K562 (cell line): Measurements from ENCODE around the gene MS4A4E. TPM values are rescaled to one million over a fixed set of nuclear protein-coding genes. Genes with fewer than 3 reads are reported as not detected.

Experiments used
- ATAC-seq: fragments of 200-7000 bp; cut with Tn5 transposase; 3 replicates; pipeline ENCODE4 v1.9.1; 2020; ENCODE audit warnings: moderate library complexity
- BruUV-seq: library from RNA; stranded (reverse); fragments of 400-500 nt; replicated peaks from 2 replicates; lab custom pipeline; 2021; lab: Mats Ljungman, UMichigan
- CTCF ChIA-PET: fragments of 300-600 bp; formaldehyde crosslinking; extraction: SDS; loops from one replicate; lab custom pipeline; 2021; ENCODE audit warnings: low intra/inter-chr PET ratio; lab: Yijun Ruan, JAX
- POLR2A ChIA-PET: fragments of 300-600, 350-650 bp; sonication (Branson Sonifier 250); formaldehyde crosslinking; extraction: SDS; loops from one replicate; lab custom pipeline; 2021; ENCODE audit warnings: antibody characterized with exemption, inconsistent platforms; lab: Yijun Ruan, JAX
- DNase-seq, 4 experiments: peaks; one replicate each; pipeline versions ENCODE4 v3.0.0 to v3.0.0-alpha.2; 2011 to 2018; ENCODE audit warnings: low spot score in 3 of 4, mixed read lengths in 3 of 4; ENCODE audit errors: extremely low read depth in 1 of 4
- FAIRE-seq: peaks from 2 replicates; lab custom pipeline; 2011; peaks lifted over from hg19 to GRCh38; lab: Jason Lieb, UNC
- H2AFZ ChIP-seq: 2 replicates; pipeline ENCODE4 v1.6.0; 2011; ENCODE audit warnings: low read depth, low read length, control low read depth, inconsistent platforms
- H3K27ac ChIP-seq: fragments of 200-600 bp; 3 replicates; pipeline ENCODE4 v1.8.0; 2011; ENCODE audit warnings: low read depth, mild to moderate bottlenecking, control low read depth, inconsistent platforms, low read length, moderate library complexity, mixed read lengths; ENCODE audit errors: extremely low read depth
- H3K27me3 ChIP-seq, 2 experiments: fragments of 300-600 bp in 1 of 2; 2 replicates in 1 of 2; 3 replicates in 1 of 2; pipeline versions ENCODE4 v1.6.0 to v1.8.0; 2011; ENCODE audit warnings: inconsistent platforms in 2 of 2, low read length in 2 of 2, mild to moderate bottlenecking in 1 of 2, mixed read lengths in 1 of 2, moderate library complexity in 1 of 2; ENCODE audit not compliant: control insufficient read depth in 2 of 2, insufficient read depth in 2 of 2
- H3K36me3 ChIP-seq: fragments of 300-600 bp; 3 replicates; pipeline ENCODE4 v1.8.0; 2011; ENCODE audit warnings: mild to moderate bottlenecking, low read length, inconsistent platforms; ENCODE audit not compliant: control insufficient read depth, insufficient read depth
- H3K4me1 ChIP-seq, 2 experiments: fragments of 200-600 bp in 1 of 2; replicated peaks in 1 of 2; 2 replicates in 1 of 2; 3 replicates in 1 of 2; pipeline versions ENCODE4 v1.5.1 to v1.8.0; 2011; ENCODE audit warnings: inconsistent platforms in 2 of 2, low read length in 2 of 2, mild to moderate bottlenecking in 1 of 2, mixed read lengths in 1 of 2, moderate library complexity in 1 of 2; ENCODE audit not compliant: control insufficient read depth in 2 of 2, insufficient read depth in 2 of 2
- H3K4me2 ChIP-seq: 2 replicates; pipeline ENCODE4 v1.6.1; 2011; ENCODE audit warnings: low read length, control low read depth, inconsistent platforms, mixed read lengths; ENCODE audit not compliant: insufficient read depth
- H3K4me3 ChIP-seq: fragments of 200-600 bp; sonication (generic), shearing (Covaris generic); 2 replicates; pipeline ENCODE4 v1.5.1; 2016; ENCODE audit warnings: control low read depth, inconsistent platforms
- H3K79me2 ChIP-seq: fragments of 200-600 bp; 3 replicates; pipeline ENCODE4 v1.8.0; 2011; ENCODE audit warnings: low read length, inconsistent platforms; ENCODE audit not compliant: control insufficient read depth, insufficient read depth
- H3K9ac ChIP-seq, 2 experiments: 2 replicates each; pipeline versions ENCODE4 v1.6.0 to v1.6.1; 2011; ENCODE audit warnings: low read depth in 2 of 2, low read length in 2 of 2, control low read depth in 1 of 2, inconsistent platforms in 1 of 2, mild to moderate bottlenecking in 1 of 2, mixed read lengths in 1 of 2; ENCODE audit not compliant: insufficient read depth in 1 of 2
- H3K9me1 ChIP-seq: one replicate; pipeline ENCODE4 v1.6.0; 2011; ENCODE audit warnings: inconsistent platforms, mild to moderate bottlenecking, low read length, moderate library complexity; ENCODE audit not compliant: control insufficient read depth, insufficient read depth
- H3K9me3 ChIP-seq: replicated peaks from 2 replicates; pipeline ENCODE4 v1.5.1; 2011; ENCODE audit warnings: low read depth, low read length, inconsistent platforms; ENCODE audit not compliant: control insufficient read depth, insufficient read depth
- H4K20me1 ChIP-seq: replicated peaks from 2 replicates; pipeline ENCODE4 v1.6.1; 2011; ENCODE audit warnings: low read length, inconsistent platforms, mixed read lengths; ENCODE audit not compliant: control insufficient read depth, insufficient read depth
- BDP1 ChIP-seq: IDR thresholded peaks from 3 replicates; pipeline ENCODE4 v1.6.1; 2011; ENCODE audit not compliant: insufficient read length, insufficient read depth
- BRCA1 ChIP-seq, 2 experiments: fragments of 450-650 bp in 1 of 2; sonication (generic) in 1 of 2; formaldehyde crosslinking in 1 of 2; IDR thresholded peaks; 2 replicates each; pipeline versions ENCODE4 v1.5.0 to v1.6.1; 2017 to 2020; ENCODE audit warnings: mild to moderate bottlenecking in 1 of 2, missing genetic modification reagents in 1 of 2
- CXXC5 ChIP-seq: fragments of 250-450 bp; sonication (Bioruptor Pico); IDR thresholded peaks from 2 replicates; pipeline ENCODE4 v1.8.0; 2022; ENCODE audit warnings: inconsistent platforms, mild to moderate bottlenecking, moderate library complexity
- DPF2 ChIP-seq: fragments of 450-650 bp; IDR thresholded peaks from 2 replicates; pipeline ENCODE4 v1.6.1; 2016
- NCOA2 ChIP-seq, 2 experiments: fragments of 450-650 bp; IDR thresholded peaks; 2 replicates each; pipeline ENCODE4 v1.6.1; 2018; ENCODE audit warnings: mild to moderate bottlenecking in 2 of 2, moderate library complexity in 1 of 2; ENCODE audit not compliant: partially characterized antibody in 2 of 2
- NFE2 ChIP-seq: IDR thresholded peaks from 2 replicates; pipeline ENCODE4 v1.6.1; 2014; ENCODE audit warnings: antibody characterized with exemption, low read depth
- NFRKB ChIP-seq: fragments of 450-650 bp; IDR thresholded peaks from 2 replicates; pipeline ENCODE4 v1.6.1; 2016; ENCODE audit warnings: low read depth
- PPARD ChIP-seq: fragments of 250-450 bp; sonication (Bioruptor Pico); IDR thresholded peaks from 2 replicates; pipeline ENCODE4 v1.8.0; 2022; ENCODE audit warnings: inconsistent platforms, mild to moderate bottlenecking, moderate library complexity
- SOX6 ChIP-seq: fragments of 450-650 bp; IDR thresholded peaks from 2 replicates; pipeline ENCODE4 v1.6.1; 2014; ENCODE audit warnings: mild to moderate bottlenecking
- ZNF124 ChIP-seq: sonication (generic); formaldehyde crosslinking; IDR thresholded peaks from 2 replicates; pipeline ENCODE4 v1.8.1; 2022; ENCODE audit warnings: missing genetic modification reagents
- WGBS: fragments of 100-300 bp; shearing (Covaris generic); methylation state at CpG from one replicate; pipeline ENCODE4 v1.1.6; 2016; ENCODE audit warnings: low coverage, mixed read lengths; ENCODE audit not compliant: insufficient coverage; ENCODE audit errors: missing lambda C conversion rate; 5-methylcytosine and 5-hydroxymethylcytosine counted together
- in situ Hi-C: fragments of 300-500 bp; cut with MboI; formaldehyde crosslinking; loops from 4 replicates; pipeline ENCODE4 v1.15.0; 2018; ENCODE audit warnings: inconsistent platforms, mixed read lengths
- intact Hi-C: fragments of 100-400 bp; cut with micrococcal nuclease; formaldehyde crosslinking; loops from 2 replicates; pipeline ENCODE4 v1.14.2; 2022
- polyA plus RNA-seq, 8 experiments: library from polyadenylated mRNA; depleted of rRNA in 4 of 8; stranded (reverse) in 5 of 8; unstranded in 3 of 8; fragments of >200 nt; fragmentation: Nextera tagmentation in 2 of 8; fragmentation: Illumina TruSeq in 1 of 8; extraction: Ambion mirVana in 2 of 8; extraction: Trizol in 1 of 8; gene quantifications; 2 replicates each; pipeline versions ENCODE4 v1.2.1 to v1.2.3, GENCODE V29; 2011 to 2014; ENCODE audit warnings: inconsistent platforms in 1 of 8, missing spikeins in 1 of 8
- total RNA-seq, 7 experiments: library from RNA; depleted of rRNA in 6 of 7; stranded (reverse); fragments of >200 nt in 6 of 7; fragmentation: Illumina TruSeq in 2 of 7; extraction: Trizol in 2 of 7; gene quantifications; 2 replicates each; pipeline versions ENCODE4 v1.2.1 to v1.2.3, GENCODE V29; 2011 to 2021; ENCODE audit warnings: low replicate concordance in 1 of 7
- TF ChIP-seq, protein P1 (sequence below), 2 experiments: fragments of 450-650 bp in 1 of 2; IDR thresholded peaks; 2 replicates each; pipeline ENCODE4 v1.6.1; 2011 to 2017; ENCODE audit warnings: low read depth in 2 of 2, antibody characterized with exemption in 1 of 2, borderline replicate concordance in 1 of 2, low read length in 1 of 2, mild to moderate bottlenecking in 1 of 2, mixed read lengths in 1 of 2; ENCODE audit not compliant: control insufficient read depth in 1 of 2

Gene MS4A4E
- total and polyA plus RNA-seq, 9 of the 15 experiments (the other 6 are each of a cell fraction or from before 2014, with no cell fraction given): 0.11 to 0.81 (median 0.36) TPM; not detected in 2

- peaks cover 13% of the 10 kb centered on the region for H3K9me3 ChIP-seq
- WGBS: 8% methylated on average over 4 of the region's 4 CpGs
- H4K20me1 ChIP-seq: no peaks in the 10 kb centered on the region
- no peaks in the 10 kb centered on the region for H3K27me3 ChIP-seq
- intact Hi-C loops (loop anchor here (5.0 to 10.0 kb wide), 2 partner anchors 41 to 131 kb away; no protein-coding TSS in a partner anchor), in situ Hi-C loops (no loop called here)
- peak overlapping the region; percentile 39 for H3K4me2 ChIP-seq
- H3K4me3 ChIP-seq: no peak overlapping the region
- H2AFZ ChIP-seq: peak overlapping the region; percentile 87
- POLR2A ChIA-PET: interaction anchor here (1.4 kb wide), 1 partner anchor 15 kb away, joined by 4 read pairs; no protein-coding TSS in a partner anchor
- H3K4me1 ChIP-seq: peaks cover 3 to 27% of the 10 kb centered on the region in 2 experiments; a peak in 3 of 5 replicates
- peak; percentile 73 for FAIRE-seq
- peak overlapping the region in 1 of 2 experiments; percentile 44; a peak in 2 of 4 replicates for H3K9ac ChIP-seq
- no peaks in the 10 kb centered on the region; the same call in 2 of the 3 replicates for H3K36me3 ChIP-seq
- BruUV-seq: no TSS peak
- peak in 2 of 4 experiments; percentile 13 to 46 for DNase-seq
- ATAC-seq: peak; percentile 57
- no peaks in the 10 kb centered on the region for H3K9me1 ChIP-seq
- CTCF ChIA-PET: no interaction called here
- peak overlapping the region; percentile 70 for H3K27ac ChIP-seq
- H3K79me2 ChIP-seq: no peaks in the 10 kb centered on the region
- TF ChIP-seq NFE2 (peak; percentile 26; the same call in 1 of the 2 replicates), SOX6 (peak; percentile 76), DPF2 (peak; percentile 33; the same call in 1 of the 2 replicates), CXXC5 (CRISPR knock-in tag) (peak; percentile 34; the same call in 1 of the 2 replicates), ZNF124 (CRISPR knock-in tag) (no peak), NFRKB (0 out of 2 replicates have a peak, but pooled peaks have one; percentile 46), PPARD (no peak), BRCA1 (IDR thresholded peaks at IDR 0.05) (no peak), BRCA1 (CRISPR knock-in tag; IDR thresholded peaks at IDR 0.05) (no peak), BDP1 (no peak), NCOA2 (IDR thresholded peaks at IDR 0.05; ENCODE audit: partially characterized antibody in 2 of 2) (no peak)
- TF ChIP-seq, protein P1, sequence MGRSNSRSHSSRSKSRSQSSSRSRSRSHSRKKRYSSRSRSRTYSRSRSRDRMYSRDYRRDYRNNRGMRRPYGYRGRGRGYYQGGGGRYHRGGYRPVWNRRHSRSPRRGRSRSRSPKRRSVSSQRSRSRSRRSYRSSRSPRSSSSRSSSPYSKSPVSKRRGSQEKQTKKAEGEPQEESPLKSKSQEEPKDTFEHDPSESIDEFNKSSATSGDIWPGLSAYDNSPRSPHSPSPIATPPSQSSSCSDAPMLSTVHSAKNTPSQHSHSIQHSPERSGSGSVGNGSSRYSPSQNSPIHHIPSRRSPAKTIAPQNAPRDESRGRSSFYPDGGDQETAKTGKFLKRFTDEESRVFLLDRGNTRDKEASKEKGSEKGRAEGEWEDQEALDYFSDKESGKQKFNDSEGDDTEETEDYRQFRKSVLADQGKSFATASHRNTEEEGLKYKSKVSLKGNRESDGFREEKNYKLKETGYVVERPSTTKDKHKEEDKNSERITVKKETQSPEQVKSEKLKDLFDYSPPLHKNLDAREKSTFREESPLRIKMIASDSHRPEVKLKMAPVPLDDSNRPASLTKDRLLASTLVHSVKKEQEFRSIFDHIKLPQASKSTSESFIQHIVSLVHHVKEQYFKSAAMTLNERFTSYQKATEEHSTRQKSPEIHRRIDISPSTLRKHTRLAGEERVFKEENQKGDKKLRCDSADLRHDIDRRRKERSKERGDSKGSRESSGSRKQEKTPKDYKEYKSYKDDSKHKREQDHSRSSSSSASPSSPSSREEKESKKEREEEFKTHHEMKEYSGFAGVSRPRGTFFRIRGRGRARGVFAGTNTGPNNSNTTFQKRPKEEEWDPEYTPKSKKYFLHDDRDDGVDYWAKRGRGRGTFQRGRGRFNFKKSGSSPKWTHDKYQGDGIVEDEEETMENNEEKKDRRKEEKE (IDR thresholded peaks at IDR 0.05; ENCODE audit: borderline replicate concordance in 1 of 2, control insufficient read depth in 1 of 2, low read depth in 2 of 2, low read length in 1 of 2): no peak
Observed at GRCh38 chr11:60195923-60196368, 47.0 kb downstream of the MS4A4E start.
